Breast epithelium (tissue), 4 donors: Measurements from ENCODE around the gene PPM1G. TPM values are rescaled to one million over a fixed set of nuclear protein-coding genes. Genes with fewer than 3 reads are reported as not detected.

Experiments
- DNase-seq, 2 donors: peaks; one replicate each; pipeline ENCODE4 v3.0.0-alpha.2; 2019; ENCODE audit warnings: low spot score in 2 of 2
- H3K27ac ChIP-seq, 2 donors: fragments of 200-600 bp; sonication (generic) in 1 of 2; one replicate each; pipeline ENCODE4 v1.5.1; 2016 to 2019; ENCODE audit warnings: mild to moderate bottlenecking in 1 of 2
- H3K27me3 ChIP-seq, 2 donors: fragments of 200-600 bp; sonication (generic) in 1 of 2; one replicate each; pipeline versions ENCODE4 v1.5.1 to v1.6.0; 2017 to 2019; ENCODE audit warnings: control low read depth in 1 of 2, mild to moderate bottlenecking in 1 of 2
- H3K36me3 ChIP-seq: fragments of 200-600 bp; one replicate; pipeline ENCODE4 v1.5.1; 2019
- H3K4me1 ChIP-seq, 2 donors: fragments of 200-600 bp; sonication (generic); one replicate each; pipeline ENCODE4 v1.5.1; 2016 to 2019; ENCODE audit warnings: control low read depth in 1 of 2
- H3K4me3 ChIP-seq, 3 donors: fragments of 200-600 bp; sonication (generic); 1 replicate in 2 of 3; 2 replicates in 1 of 3; pipeline ENCODE4 v1.5.1; 2016 to 2019; ENCODE audit warnings: mild to moderate bottlenecking in 3 of 3, moderate library complexity in 2 of 3
- H3K9me3 ChIP-seq, 2 donors: fragments of 200-600 bp; sonication (generic) in 1 of 2; one replicate each; pipeline ENCODE4 v1.5.1; 2016 to 2019; ENCODE audit warnings: control low read depth in 1 of 2
- CTCF ChIP-seq, 3 donors: fragments of 450-650 bp; IDR thresholded peaks; one replicate each; pipeline ENCODE4 v1.5.1; 2016 to 2017; ENCODE audit warnings: antibody characterized with exemption in 3 of 3, mild to moderate bottlenecking in 3 of 3, moderate library complexity in 3 of 3
- POLR2A ChIP-seq: fragments of 450-650 bp; IDR thresholded peaks from one replicate; pipeline ENCODE4 v1.6.1; 2016; ENCODE audit warnings: antibody characterized with exemption, mild to moderate bottlenecking, moderate library complexity
- POLR2AphosphoS5 ChIP-seq, 3 donors: sonication (generic); formaldehyde crosslinking; IDR thresholded peaks; one replicate each; pipeline ENCODE4 v1.6.1; 2017; ENCODE audit warnings: antibody characterized with exemption in 3 of 3
- intact Hi-C: fragments of 100-400 bp; cut with DNase I; formaldehyde crosslinking; loops from one replicate; pipeline ENCODE4 v1.15.1; 2023; ENCODE audit warnings: low total_unique reads
- total RNA-seq, 3 donors: library from RNA; depleted of rRNA; stranded (reverse); fragments of >200 nt; gene quantifications; one replicate each; pipeline ENCODE4 v1.1.0, GENCODE V29; 2016

PPM1G gene
- total RNA-seq, 3 donors from 2014 or later = 46.2 to 59.0 (median 54.4) TPM

GRCh38 chr2:27446057-27446456, 36.7 kb upstream of the PPM1G start:
- peak overlapping the region; percentile 82 to 89 for H3K27ac ChIP-seq

GRCh38 chr2:27445615-27446014, 36.2 kb upstream of the PPM1G start:
- Histone ChIP-seq H3K4me1 (no peaks in the 10 kb centered on the region), H3K36me3 (no peaks in the 10 kb centered on the region), H3K27me3 (no peaks in the 10 kb centered on the region), H3K4me3 (peak overlapping the region in 1 of 3 donors; percentile 12), H3K9me3 (no peaks in the 10 kb centered on the region), H3K27ac (peak overlapping the region; percentile 82 to 89)
- TF ChIP-seq POLR2AphosphoS5 (IDR thresholded peaks at IDR 0.05) = no peak
- no peak for TF ChIP-seq CTCF (IDR thresholded peaks at IDR 0.05)
- no peak for TF ChIP-seq POLR2A
- peak in 1 of 2 donors; percentile 20 for DNase-seq
- intact Hi-C loops = no loop called here

More at GRCh38 chr2:27446057-27446456, 36.7 kb upstream of the PPM1G start:
- Histone ChIP-seq H3K4me1 (no peaks in the 10 kb centered on the region), H3K36me3 (no peaks in the 10 kb centered on the region), H3K9me3 (no peaks in the 10 kb centered on the region), H3K27me3 (no peaks in the 10 kb centered on the region), H3K4me3 (peak overlapping the region in 1 of 3 donors; percentile 12)
- DNase-seq = peak; percentile 71 to 90
- TF ChIP-seq CTCF (IDR thresholded peaks at IDR 0.05) (no peak), POLR2AphosphoS5 (IDR thresholded peaks at IDR 0.05) (peak in 1 of 3 donors; percentile 50)
- intact Hi-C loops = no loop called here

GRCh38 chr2:27445155-27445554, 35.8 kb upstream of the PPM1G start:
- peak overlapping the region; percentile 82 to 89 for H3K27ac ChIP-seq
- no peak for TF ChIP-seq CTCF (IDR thresholded peaks at IDR 0.05)
- no peak for TF ChIP-seq POLR2A
- no peak for TF ChIP-seq POLR2AphosphoS5 (IDR thresholded peaks at IDR 0.05)
- H3K9me3 ChIP-seq = no peaks in the 10 kb centered on the region
- no peaks in the 10 kb centered on the region for H3K4me1 ChIP-seq
- no peak for DNase-seq
- H3K4me3 ChIP-seq = no peak overlapping the region
- H3K36me3 ChIP-seq = no peaks in the 10 kb centered on the region
- no peaks in the 10 kb centered on the region for H3K27me3 ChIP-seq
- intact Hi-C loops = no loop called here

GRCh38 chr2:27442920-27443282, 33.5 kb upstream of the PPM1G start:
- DNase-seq = no peak
- TF ChIP-seq POLR2A (no peak), CTCF (IDR thresholded peaks at IDR 0.05) (no peak), POLR2AphosphoS5 (IDR thresholded peaks at IDR 0.05) (no peak)
- peak overlapping the region in 2 of 3 donors; percentile 57 to 67 for H3K4me3 ChIP-seq
- peak overlapping the region; percentile 76 to 89 for H3K27ac ChIP-seq
- H3K4me1 ChIP-seq = no peaks in the 10 kb centered on the region
- intact Hi-C loops = no loop called here
- no peaks in the 10 kb centered on the region for H3K27me3 ChIP-seq
- no peaks in the 10 kb centered on the region for H3K9me3 ChIP-seq
- H3K36me3 ChIP-seq = no peaks in the 10 kb centered on the region

- TF ChIP-seq POLR2A (no peak), POLR2AphosphoS5 (IDR thresholded peaks at IDR 0.05) (no peak), CTCF (IDR thresholded peaks at IDR 0.05) (no peak)
- Histone ChIP-seq H3K36me3 (no peaks in the 10 kb centered on the region), H3K9me3 (no peaks in the 10 kb centered on the region), H3K27ac (peak within 1 kb of the TSS; percentile 76 to 89), H3K27me3 (no peaks in the 10 kb centered on the region), H3K4me3 (peak within 1 kb of the TSS in 2 of 3 donors; percentile 57 to 67), H3K4me1 (no peaks in the 10 kb centered on the region)
- peak; percentile 29 to 72 for DNase-seq
- intact Hi-C loops = no loop called here
Observed at GRCh38 chr2:27441958-27442919, 32.8 kb upstream of the PPM1G start, which contains the start of gene KRTCAP3. Gene KRTCAP3 (plus strand): TSS chr2:27442381. CDS start chr2:27442413, 32 bp downstream.
